HS-27A (cell line): ENCODE measurements around the gene ADGRG4.

Experiments
- DNase-seq: peaks from one replicate; pipeline ENCODE4 v3.0.0-alpha.2; 2012; ENCODE audit warnings: low read depth, missing footprints

The ADGRG4 gene

DNA sequence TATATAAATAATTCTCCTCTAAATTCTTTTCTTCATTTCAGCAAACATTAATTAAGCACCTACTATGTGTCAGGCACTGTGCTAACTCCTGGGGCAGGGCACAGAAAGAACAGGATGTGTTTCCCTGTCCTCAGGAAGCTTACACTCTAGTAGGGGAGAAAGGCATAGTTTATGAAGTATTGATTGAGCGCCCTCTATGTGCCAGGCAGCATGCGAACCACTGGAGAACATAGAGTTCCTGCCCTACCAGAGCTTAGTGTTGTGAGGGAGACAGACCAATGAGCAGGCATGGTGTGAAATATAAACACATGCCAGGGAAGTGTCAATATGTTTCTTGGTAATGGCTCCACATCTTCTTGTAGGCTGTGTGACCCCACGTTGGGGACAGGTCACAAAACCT, 3.7 kb downstream of the ADGRG4 start:
- no peak for DNase-seq

DNA sequence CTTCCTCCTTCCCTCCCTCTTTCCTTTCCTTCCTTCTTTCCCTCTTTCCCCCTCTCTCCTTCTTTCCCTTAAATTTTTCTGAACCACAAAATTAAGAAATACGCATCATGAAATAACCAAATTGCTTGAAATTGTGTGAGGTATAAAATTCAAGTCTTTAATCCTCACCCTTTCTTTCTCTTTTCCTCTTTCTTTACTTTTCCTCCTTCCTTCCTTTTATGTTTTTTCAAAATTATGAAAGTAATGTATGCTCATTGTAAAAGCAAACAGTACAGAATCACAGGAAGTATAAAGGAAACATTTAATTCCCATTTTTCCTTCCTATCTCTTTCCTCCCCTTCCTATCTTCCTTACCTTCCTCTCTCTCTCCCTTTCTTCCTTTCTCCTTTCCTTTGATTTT, 5.4 kb downstream of the ADGRG4 start:
- no peak for DNase-seq

DNA sequence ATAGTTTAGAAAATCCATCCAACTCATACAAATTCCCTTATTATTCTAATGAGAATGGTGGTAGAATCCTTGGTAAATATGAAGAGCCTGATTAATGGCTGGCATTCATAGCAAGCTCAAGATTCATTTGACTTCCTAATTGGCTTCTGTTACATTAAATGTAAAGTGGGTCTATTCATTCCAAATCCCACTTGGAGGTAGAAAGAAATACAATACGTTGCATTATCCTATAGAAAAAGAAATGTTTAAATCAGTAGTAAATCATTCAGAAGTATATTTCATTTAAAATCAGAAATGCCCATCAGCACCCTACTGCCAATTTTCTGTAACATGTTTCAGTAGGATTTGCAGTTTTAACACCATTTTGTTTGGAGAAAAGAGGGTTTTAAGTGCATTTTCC, 6.7 kb downstream of the ADGRG4 start:
- no peak for DNase-seq

DNA sequence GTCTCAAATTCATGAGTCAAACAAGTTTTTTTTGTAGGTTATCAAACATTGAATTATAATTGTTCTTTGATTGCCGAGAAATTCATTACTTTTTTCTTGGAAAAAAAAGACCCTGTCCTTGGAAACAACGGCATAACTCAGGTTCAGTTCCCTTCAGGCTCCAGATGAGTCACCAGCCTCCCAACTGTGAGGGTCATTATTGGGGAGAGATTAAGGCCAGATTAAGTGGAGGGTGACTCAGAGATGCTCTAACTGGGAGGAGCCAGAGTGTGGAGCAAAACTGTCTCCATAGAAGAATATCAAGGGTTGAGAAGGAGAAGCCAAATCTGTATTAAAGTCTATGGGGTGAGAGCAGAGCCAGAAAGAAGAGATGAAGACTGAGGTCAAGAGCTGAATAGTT, 9.6 kb downstream of the ADGRG4 start:
- no peak for DNase-seq

DNA sequence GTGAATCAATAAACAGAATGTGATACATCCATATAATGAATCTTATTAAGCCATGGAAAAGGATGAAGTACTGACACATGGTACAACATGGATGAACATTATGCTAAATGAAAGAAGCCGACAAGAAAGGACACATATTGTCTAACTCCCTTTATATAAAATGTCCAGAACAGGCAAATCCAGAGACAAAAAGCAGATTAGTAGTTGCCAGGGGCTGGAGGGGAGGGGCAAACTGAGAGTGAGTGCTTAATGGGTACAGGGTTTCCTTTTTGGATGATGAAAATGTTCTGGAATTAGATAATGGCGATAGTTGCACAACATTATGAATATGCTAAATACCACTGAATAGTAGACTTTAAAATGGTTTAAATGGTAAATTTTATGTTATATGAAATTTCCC, 17.4 kb downstream of the ADGRG4 start:
- DNase-seq: no peak

DNA sequence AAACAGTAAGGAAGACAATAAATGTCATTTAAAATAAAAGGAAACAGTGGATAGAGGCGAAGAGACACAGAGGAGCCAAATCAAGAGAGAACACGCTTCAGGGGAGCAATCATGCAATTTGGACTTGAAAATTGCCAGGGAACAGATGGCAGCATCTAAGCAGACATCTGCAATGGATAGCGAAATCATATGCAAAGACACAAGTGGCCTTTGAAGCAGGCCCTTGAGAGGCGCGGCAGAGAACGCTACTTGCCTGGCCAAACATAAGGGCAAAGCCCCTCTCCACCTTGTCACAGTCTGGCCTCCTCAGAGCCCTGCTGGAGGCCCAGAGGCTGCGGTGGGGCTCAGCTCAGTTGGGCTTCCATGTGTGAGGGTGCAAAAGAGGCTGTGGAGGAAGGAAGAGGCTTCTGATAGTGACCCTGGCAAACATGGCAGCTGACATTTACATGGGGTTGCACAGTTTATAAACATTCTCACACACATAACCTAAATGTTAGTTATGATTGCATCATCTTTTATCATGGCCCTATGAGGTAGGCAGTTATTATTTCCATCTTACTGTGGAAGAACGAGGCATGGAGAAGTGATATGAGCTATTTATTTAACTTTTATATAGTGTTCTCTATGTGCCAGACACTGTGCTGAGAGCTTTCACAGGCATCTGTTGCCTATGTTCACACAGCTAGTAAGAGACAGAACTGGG, 18.3 kb downstream of the ADGRG4 start:
- DNase-seq: no peak

DNA sequence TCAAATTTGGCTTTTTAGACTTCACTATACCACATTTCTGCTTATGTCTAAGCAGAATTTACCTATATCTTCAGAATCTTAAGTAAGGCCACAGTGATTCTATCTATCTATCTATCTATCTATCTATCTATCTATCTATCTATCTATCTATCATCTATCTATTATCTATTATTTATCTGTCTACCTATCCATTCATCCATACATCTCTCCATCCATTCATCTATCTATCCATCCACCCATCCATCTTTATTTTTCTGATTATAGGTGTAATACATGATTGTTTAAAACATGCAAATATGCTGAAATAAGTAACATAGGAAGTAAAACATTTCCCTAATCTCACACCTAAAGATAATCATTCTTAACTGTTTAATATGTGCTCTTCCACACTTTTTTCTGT, 18.8 kb downstream of the ADGRG4 start:
- DNase-seq: no peak

DNA sequence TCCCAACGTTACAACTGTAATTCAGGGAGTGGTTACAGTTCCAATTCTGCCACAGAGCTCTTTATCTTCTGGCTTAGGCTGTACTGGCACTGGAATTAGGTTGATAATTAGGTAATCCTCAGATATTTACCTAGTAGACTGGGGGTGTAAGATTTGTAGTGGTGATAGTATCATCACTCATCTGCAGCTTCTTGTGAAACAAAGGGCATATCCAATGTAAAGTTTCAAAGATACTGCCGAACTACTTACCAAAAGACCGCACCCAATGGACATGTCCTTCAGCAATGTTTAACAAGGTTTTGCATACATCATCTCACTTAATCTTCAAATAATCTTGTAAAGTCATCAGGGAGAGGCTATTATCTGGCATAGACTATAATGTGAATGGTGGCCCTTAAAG, 20.8 kb downstream of the ADGRG4 start:
- no peak for DNase-seq

DNA sequence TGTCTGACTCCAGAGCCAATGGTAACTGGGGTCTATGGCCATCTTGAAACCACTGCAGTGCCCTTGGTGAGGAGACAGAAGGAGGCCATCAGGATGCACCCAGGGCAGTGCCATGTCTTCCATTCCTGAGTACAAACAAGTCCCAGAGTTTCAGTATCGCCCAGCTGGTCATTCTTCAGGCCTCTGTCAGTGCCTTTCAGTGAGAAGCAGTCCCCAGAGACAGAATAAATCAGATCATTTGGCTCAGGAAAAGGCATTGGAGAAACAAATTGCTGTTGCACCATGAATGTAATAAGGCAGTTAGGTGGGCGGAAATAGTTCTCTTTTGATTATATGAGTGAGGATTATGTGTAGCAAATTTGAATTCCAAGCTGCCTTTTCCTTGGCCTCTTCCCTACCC, 21.3 kb downstream of the ADGRG4 start:
- no peak for DNase-seq

DNA sequence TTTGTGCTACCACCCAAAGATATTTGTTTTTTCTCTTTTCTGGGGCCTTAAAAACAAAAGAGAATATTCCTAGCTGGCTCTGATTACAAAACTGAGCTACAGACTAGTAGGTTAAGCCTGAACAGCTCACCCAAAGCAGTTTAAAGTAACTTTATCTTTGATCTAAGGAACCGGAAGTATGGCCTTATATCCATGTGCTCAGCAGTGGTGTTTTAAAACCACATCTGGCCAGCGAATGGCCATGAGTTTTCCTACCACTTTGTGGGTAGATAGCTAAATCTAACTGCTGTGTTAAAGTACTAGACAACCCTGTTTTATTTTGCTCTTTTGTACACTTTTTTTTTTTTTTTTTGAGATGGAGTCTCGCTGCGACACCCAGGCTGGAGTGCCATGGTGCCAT, 24.6 kb downstream of the ADGRG4 start:
- DNase-seq: no peak

DNA sequence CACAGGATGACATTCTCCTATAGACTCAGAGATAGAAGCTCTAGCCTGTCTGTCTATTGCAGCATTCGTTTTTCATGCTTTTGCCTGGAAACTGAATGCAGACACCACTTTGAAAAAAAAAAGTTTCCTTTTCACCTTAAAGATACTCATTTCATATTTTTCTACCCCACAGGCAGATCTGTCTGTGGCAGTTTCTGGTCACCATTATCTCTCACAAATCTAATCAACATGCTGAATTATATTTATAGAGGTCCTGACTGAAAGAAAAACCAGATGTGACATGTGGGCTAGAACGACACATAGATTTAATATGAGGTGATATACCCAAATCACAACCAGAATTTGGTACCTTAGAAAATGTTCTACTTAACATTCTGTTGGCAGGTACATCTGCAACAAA, 28.2 kb downstream of the ADGRG4 start:
- no peak for DNase-seq

DNA sequence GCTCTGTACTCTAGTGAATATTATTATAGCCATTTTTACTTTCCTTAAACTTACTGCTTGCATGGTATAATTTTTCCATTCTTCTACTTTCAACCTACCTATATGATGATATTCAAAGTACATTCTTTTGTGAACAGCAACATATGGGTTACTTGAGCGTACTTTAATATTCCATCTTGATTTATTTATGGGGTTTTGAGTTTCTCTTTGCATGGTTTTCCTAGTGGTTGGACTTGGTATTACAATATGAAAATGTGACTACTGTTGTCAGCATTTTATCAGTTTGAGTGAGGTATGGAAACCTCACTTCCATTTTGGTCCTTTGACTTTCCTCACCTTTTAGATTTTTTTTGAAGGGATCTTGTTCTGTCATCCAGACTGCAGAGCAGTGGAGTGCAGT, 35.9 kb downstream of the ADGRG4 start:
- DNase-seq: no peak

DNA sequence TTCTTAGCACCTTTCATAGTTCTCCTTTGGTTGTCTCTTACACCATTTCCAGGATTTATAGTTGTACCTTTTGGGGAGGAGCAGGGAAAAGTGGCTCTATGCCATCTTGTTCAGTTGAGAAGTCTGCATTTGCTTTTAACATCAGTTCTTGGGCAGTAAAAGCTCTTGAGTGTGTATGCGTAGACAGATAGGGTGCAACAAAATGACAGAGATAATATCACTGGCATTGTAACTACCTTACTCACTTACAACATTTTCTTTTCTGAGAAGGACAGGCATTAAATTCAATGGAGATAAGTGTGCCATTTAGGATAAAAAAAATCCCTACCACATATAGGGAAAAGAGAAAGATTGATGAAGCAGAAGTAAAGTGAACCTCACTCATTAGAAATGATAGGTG, 38.9 kb downstream of the ADGRG4 start:
- DNase-seq: no peak

DNA sequence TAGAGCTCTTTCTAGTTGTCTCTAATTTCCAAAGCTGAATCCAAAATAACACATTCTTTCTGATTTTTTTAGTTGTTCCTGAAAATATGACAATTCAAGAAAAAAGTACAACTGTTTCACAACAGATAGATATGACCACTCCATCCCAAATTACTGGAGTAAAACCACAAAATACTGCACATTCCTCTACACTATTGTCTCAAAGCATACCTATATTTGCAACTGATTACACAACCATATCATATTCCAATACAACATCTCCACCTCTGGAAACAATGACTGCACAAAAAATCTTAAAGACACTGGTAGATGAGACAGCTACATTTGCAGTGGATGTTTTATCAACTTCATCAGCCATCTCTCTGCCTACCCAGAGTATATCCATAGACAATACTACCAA, 43.6 kb downstream of the ADGRG4 start:
- DNase-seq: no peak

DNA sequence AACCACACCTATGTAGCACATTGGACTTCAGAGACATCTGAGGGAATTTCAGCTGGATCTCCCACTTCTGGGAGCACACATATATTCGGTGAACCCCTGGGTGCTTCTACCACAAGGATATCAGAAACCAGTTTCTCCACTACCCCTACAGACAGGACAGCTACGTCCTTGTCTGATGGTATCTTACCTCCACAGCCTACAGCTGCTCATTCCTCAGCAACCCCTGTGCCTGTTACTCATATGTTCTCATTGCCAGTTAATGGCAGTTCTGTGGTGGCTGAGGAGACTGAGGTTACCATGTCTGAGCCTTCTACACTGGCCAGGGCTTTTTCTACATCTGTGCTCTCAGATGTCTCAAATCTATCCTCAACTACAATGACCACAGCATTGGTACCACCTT, 45.7 kb downstream of the ADGRG4 start:
- no peak for DNase-seq

DNA sequence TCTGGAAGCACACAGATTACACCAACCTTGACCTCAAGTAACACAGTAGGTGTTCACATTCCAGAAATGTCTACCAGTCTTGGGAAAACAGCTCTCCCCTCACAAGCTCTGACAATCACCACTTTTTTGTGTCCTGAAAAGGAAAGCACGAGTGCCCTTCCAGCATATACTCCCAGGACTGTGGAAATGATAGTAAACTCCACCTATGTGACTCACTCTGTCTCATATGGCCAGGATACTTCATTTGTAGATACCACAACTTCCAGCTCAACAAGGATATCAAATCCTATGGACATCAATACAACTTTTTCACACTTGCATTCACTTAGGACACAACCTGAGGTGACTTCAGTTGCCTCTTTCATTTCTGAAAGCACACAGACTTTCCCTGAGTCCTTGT, 46.9 kb downstream of the ADGRG4 start:
- DNase-seq: no peak

DNA sequence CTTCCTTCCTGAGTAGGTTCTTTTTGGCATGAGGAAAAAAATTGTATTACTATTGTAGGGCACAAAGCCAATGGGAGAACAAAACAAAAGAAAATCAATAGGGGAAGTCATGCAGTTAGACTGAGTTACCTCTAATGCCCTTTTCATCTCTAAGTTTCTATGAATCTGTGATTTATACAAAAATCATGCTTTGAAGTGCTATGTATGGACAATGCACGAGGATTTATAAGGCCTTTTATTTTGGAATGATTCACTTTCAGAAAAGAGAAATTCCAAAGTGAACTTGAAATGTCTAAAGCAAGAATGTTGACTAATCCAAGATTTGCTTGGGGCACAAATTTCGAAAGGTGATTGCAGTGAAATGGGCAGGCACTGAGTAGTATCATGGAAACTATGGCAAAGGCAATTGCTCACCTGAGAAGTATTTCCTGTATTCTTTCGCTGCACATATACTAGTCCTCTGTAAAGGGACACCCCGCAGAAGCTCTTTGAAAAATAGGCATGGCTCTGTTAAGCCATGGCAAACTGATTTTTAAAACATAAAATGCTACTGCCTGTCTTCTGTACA, 52.8 kb downstream of the ADGRG4 start:
- no peak for DNase-seq

DNA sequence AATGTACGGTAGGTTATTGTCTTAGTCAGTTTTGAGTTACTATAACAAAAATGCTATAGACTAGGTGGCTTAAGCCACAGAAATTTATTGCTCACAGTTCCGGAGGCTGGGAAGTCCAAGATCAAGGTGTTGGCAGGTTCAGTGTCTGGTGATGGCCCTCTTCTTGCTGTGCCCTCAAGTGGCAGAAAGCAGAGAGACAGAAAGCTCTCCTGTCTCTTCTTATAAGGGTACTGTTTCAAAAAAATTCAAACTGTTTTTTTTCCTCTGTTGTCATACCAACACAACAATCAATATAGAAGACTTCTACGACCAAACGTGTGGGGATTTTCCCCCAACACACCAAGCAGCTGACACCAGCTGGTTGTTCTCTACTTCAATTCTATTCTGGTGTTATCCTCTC, 53.4 kb downstream of the ADGRG4 start:
- no peak for DNase-seq

DNA sequence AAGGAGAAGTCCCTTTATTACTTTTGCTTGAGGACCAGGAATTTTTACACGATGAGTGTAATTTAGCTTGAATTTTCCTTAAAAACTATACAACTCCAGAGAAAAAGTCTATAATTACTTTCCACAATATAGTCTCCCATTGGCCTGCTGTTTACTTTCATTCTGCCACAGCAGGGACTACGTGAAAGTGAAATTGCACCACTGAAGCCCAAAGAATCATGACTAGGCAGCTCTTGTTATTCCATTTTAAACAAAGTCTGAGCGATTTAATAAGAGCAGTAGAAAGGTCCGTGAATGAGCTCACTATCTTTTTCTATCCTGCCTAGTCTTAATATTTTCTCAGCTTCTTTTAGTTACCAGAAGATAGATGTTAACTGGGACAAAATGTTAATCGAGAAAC, 68.6 kb downstream of the ADGRG4 start:
- no peak for DNase-seq

DNA sequence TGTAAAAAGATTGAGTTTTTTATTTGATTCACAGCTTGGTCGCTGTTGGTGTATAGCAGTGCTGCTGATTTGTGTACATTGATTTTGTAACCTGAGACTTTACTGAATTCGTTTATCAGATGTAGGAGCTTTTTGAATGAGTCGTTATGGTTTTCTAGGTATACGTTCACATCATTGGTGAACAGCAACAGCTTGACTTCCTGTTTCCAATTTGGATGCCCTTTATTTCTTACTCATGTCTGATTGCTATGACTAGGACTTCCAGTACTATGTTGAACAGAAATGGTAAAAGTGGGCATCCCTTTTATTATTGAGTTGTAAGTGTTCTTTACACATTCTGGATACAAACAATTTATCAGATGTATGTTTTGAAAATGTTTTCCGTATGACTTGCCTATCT, 76.0 kb downstream of the ADGRG4 start:
- no peak for DNase-seq

DNA sequence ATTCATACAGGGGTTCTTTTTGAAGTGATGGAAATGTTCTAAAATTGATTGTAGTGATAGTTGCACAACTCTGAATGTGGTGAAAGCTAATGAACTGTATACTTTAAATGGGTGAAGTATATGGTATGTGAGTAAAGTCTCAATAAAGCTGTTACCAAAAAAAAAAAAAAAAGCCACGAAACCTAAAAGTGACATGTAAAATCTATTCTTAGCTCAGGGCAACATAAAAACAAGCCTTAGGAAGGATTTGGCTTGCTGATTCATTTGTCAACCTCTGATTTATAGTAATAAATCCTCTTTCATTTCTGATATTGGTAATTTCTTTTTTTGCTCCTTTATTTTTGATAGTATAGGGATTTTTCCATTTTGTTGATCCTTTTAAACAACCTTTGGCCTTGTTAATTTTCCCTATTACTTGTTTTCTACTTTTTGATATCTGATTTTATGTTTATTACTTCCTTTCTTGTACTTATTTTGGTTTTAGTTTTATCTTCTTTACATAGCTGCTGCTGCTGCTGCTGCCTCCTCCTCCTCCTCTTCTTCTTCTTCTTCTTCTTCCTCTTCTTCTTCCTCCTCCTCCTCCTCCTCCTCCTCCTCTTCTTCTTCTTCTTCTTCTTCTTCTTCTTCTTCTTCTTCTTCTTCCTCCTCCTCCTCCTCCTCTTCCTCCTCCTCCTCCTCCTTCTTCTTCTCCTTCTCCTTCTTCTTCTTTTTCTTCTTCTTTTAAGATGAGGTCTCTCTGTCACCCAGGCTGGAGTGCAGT, 79.4 kb downstream of the ADGRG4 start:
- DNase-seq: no peak

DNA sequence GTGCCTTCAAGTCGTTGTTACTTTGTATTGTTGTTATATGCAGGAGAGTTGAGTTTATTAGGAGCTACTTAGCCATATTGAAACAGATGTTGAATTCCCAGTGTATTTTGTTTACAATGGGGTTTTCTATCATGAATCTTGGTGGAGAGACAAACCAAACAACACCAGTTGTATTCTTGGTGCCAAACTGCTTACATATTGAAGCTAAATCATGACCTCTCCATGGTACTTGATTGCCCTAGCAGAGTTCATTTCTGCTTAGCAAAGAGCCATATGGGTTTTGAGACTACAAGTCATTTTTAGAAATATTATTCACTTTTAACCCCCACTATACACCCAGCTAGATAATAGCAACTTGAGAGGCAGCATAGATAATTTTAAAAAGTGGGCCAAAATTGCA, 85.4 kb downstream of the ADGRG4 start:
- no peak for DNase-seq

DNA sequence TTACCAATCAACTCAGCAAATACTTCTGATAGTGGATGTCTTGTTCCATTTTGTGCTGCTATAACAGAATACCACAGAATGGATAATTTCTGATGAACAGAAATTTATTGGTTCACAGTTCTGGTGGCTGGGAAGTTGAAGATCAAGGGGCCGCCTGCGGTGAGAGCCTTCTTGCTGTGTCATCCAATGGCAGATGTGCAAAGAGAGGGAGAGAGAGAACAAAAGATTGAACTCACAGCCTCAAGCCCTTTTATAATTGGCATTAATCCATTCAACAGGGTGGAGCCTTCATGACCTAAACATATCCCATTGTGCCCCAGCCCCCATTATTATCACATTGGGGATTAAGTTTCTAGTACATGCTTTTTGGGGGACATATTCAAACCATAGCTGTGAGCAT, 86.1 kb downstream of the ADGRG4 start:
- no peak for DNase-seq
